ENCODE measurements around the gene ZNF415. TPM values are rescaled to one million over a fixed set of nuclear protein-coding genes. Genes with fewer than 3 reads are reported as not detected.
"Not testable (repeated sequence)": the region's sequence is repeated elsewhere in the genome, so short reads cannot be mapped to it uniquely, and the experiment has no call there.

Gene ZNF415
- total RNA-seq, 1 donor from 2014 or later: 1.3 TPM

- Histone ChIP-seq H3K27ac (peak overlapping the region; percentile 87 to 89), H3K36me3 (peaks cover 0 to 16% of the 10 kb centered on the region in 2 donors), H3K4me3 (peak overlapping the region; percentile 69 to 76), H3K9me3 (no peaks in the 10 kb centered on the region), H3K27me3 (no peaks in the 10 kb centered on the region), H3K4me1 (peaks cover 3 to 13% of the 10 kb centered on the region in 2 donors)
- no peak for DNase-seq (ENCODE audit: low spot score in 2 of 2)
- intact Hi-C loops (cut with DNase I): loop anchor here (2.0 to 10.0 kb wide), 4 partner anchors 109 to 1077 kb away; partner anchors contain the start of genes ZNF611 and ZNF614
- TF ChIP-seq CTCF (IDR thresholded peaks at IDR 0.05): no peak
Measured at GRCh38 chr19:53102206-53102755, 30.4 kb downstream of the ZNF415 start.

- peaks cover 0 to 16% of the 10 kb centered on the region in 2 donors for H3K36me3 ChIP-seq
- intact Hi-C loops (cut with DNase I): loop anchor here (10.0 kb wide), 1 partner anchor 1077 kb away; the partner anchor contains the start of gene ZNF614
Measured at GRCh38 chr19:53101518-53101917, 31.2 kb downstream of the ZNF415 start.

GRCh38 chr19:53098570-53098969 lies 34.1 kb downstream of the ZNF415 start:
- H3K4me3 ChIP-seq; H3K27me3 ChIP-seq; DNase-seq (ENCODE audit: low spot score in 2 of 2); H3K27ac ChIP-seq; H3K9me3 ChIP-seq; intact Hi-C loops (cut with DNase I): not testable (repeated sequence)
- peaks cover 0 to 22% of the 10 kb centered on the region in 2 donors for H3K36me3 ChIP-seq
- H3K4me1 ChIP-seq: peaks cover 3 to 13% of the 10 kb centered on the region in 2 donors

More at GRCh38 chr19:53101518-53101917, 31.2 kb downstream of the ZNF415 start:
- Histone ChIP-seq H3K9me3 (no peaks in the 10 kb centered on the region), H3K4me3 (peak overlapping the region; percentile 69 to 76), H3K27ac (peak overlapping the region; percentile 87 to 89), H3K4me1 (peaks cover 3 to 13% of the 10 kb centered on the region in 2 donors), H3K27me3 (no peaks in the 10 kb centered on the region)
- DNase-seq (ENCODE audit: low spot score in 2 of 2): no peak
- TF ChIP-seq CTCF (IDR thresholded peaks at IDR 0.05): no peak

- peaks cover 0 to 27% of the 10 kb centered on the region in 2 donors for H3K36me3 ChIP-seq
- intact Hi-C loops (cut with DNase I); H3K27me3 ChIP-seq; H3K27ac ChIP-seq; H3K9me3 ChIP-seq; DNase-seq (ENCODE audit: low spot score in 2 of 2); H3K4me1 ChIP-seq; H3K4me3 ChIP-seq: not testable (repeated sequence)
Measured at GRCh38 chr19:53096982-53097690, 35.6 kb downstream of the ZNF415 start.

- H3K27me3 ChIP-seq; H3K4me3 ChIP-seq; H3K4me1 ChIP-seq; intact Hi-C loops (cut with DNase I); DNase-seq (ENCODE audit: low spot score in 2 of 2); H3K9me3 ChIP-seq; H3K27ac ChIP-seq: not testable (repeated sequence)
- H3K36me3 ChIP-seq: peaks cover 0 to 31% of the 10 kb centered on the region in 2 donors
Measured at GRCh38 chr19:53096579-53096978, 36.1 kb downstream of the ZNF415 start.

- H3K4me3 ChIP-seq: no peak overlapping the region
- H3K27ac ChIP-seq: no peak overlapping the region
- no peaks in the 10 kb centered on the region for H3K27me3 ChIP-seq
- intact Hi-C loops (cut with DNase I): no loop called here
- no peaks in the 10 kb centered on the region for H3K9me3 ChIP-seq
- DNase-seq (ENCODE audit: low spot score in 2 of 2): no peak
- no peaks in the 10 kb centered on the region for H3K4me1 ChIP-seq
- no peak for TF ChIP-seq CTCF (IDR thresholded peaks at IDR 0.05)
- H3K36me3 ChIP-seq: peaks cover 13 to 47% of the 10 kb centered on the region in 2 donors
Measured at GRCh38 chr19:53094754-53095575, 37.7 kb downstream of the ZNF415 start.
